Right hindlimb (tissue), 1 donor: ENCODE measurements around the gene NKG7.
A peak's percentile ranks its signal among the peaks of the same experiment; 100 is the strongest.
"Not testable (repeated sequence)": the region's sequence is repeated elsewhere in the genome, so short reads cannot be mapped to it uniquely, and the experiment has no call there.

Source experiments
- DNase-seq: peaks from one replicate; pipeline ENCODE4 v3.0.0-alpha.2; 2018

The NKG7 gene, protein sequence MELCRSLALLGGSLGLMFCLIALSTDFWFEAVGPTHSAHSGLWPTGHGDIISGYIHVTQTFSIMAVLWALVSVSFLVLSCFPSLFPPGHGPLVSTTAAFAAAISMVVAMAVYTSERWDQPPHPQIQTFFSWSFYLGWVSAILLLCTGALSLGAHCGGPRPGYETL

DNA sequence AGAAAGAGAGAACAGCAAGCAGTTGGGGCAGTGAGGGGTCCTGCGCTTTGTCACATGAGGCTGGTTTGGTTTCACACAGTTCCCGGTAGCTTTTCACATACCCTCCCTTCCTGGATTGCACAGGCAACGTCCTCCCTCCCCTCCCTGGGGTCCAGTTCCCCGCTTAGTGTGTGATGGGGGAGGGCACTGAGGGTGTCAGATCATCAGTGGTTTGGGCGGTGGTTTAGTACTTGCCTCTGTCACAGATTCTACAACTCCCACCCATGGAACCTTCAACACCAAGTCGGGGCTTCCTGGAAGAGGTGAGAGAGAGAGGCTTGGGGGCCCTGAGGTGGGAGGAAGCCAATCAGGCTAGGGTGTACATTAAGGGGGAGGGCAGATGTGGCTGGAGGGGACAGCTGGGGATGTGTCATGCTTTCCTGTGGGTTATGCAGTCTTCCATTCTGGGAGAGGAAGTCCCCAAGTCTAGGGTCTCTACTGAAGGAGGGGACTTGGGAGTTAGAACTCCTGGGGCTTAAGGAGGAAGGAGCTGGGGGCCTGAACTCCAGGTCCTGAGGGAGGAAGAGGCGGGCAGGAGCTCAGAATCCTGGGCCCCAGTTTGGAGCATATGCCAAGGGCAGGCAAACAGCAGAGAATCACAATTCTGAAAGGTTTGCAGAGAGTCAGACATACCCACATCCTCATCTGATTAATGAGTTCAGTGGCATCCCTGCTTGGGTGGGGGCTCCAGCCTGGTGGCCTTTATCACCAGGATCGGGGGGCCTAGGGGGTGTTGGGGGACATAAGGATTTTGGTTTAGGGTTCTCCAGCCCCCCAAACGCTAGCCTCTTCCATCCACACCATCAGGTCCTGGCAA lies at the start of gene NKG7:
NKG7 (minus strand) TSS at position 6 of the 856 bp plus-strand sequence. CDS start 119 bp downstream, outside the sequence.
- no peak for DNase-seq

DNA sequence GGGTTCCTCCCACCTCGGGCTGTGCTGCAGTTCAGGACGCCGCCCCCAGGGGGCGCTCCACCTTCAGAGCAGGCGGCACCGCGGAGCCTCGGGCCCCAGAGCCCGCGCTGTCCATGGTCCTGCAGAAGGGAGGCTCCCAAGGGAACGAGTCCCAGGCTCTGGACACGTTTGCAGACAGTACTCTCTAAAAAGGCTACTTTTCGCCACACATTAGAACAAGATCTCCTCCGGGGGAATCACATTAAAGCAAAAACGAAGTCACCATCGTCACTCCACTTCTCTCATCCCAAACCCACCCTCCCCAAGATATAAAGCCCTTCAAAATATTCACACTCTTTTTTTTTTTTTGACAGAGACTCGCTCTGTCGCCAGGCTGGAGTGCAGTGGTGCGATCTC lies 49.6 kb upstream of the NKG7 start:
- DNase-seq: peak; percentile 79

DNA sequence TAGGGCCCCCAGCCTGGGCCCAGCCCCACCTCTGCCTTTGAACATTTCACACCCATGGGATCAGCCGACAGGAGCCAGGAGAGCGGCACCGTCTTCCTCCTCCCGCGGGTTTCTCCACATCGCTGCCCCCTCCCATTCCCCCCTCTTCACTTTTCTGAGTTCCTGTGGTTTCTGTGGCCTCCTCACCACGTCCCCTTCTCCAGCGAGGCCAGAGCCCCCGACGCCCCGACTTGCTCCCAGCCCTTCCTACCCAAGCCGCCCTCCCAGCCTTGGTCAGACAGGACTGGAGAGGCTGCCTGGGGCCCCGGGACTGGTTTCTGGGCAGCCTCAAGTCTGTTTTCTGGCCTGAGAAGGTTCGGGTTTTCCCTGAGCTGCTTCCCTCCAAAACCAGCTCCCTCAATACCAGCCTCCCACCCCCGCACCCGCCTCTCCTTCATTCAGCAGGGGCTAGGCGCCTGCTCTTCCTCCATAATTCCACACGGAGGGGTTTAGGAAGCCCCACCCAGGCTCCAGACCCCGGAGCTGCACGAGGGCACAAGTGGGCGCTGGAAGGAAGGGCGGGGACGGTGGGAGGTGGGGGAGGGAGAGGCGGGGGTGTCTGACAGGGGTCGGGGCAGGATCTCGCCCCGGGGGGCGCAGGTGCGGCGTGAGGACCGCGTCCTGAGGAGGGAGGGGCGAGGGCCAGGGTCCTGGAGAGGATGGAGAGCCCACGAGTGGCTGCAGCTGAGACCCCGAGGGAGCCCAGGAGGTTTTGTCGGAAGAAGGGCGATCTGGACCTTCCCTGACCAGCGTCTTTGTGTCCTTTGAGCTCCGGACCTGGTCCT lies 49.0 kb upstream of the NKG7 start:
- no peak for DNase-seq

GRCh38 chr19:51420511-51420910 lies 48.1 kb upstream of the NKG7 start:
- DNase-seq: not testable (repeated sequence)

DNA sequence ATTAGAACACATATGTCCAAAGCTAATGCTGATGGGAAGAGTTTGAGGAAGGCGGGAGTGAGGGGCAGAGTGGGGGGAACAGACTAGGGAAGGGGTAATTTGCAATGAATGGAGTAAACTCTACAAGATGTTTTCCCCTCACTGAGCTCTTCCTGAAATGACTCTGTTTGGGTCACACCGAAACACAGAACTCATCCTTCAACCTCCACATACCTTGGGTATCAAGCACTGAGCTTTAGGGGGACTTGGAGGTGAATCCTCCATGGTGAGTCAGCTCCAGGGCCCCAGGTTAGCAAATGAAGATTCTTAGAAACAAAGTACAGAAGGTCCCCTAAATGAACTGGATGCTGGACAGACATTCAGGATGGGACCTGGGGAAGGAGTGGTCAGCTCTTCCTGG lies 46.3 kb upstream of the NKG7 start:
- DNase-seq: no peak

GRCh38 chr19:51417810-51418157 lies 45.3 kb upstream of the NKG7 start:
- DNase-seq: no peak

- no peak for DNase-seq
Measured at GRCh38 chr19:51417107-51417809, 44.8 kb upstream of the NKG7 start, which contains the start of gene SIGLEC10. TSS of gene SIGLEC10 (minus strand) at chr19:51417642. CDS start at chr19:51417581, 61 bp downstream.

DNA sequence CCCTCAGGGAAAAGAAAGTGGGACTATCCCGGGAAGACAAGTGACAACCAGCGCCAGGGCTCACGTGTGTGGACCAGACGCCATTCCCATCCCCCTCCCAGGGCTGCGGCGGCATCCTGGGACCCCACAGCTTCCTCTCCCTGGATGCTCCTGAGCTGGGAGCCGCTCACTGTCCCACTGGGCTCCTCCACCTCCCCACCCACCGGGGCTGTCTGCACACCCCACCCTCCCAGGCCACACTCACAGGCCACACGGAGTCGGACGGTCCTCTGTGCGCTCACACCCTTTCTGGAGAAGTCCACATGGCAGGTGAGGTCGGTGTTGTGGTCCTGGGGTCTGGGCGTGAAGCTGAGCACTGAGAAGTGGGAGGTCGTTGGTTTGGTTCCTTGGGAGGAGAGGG lies 44.0 kb upstream of the NKG7 start:
- not testable (repeated sequence) for DNase-seq

DNA sequence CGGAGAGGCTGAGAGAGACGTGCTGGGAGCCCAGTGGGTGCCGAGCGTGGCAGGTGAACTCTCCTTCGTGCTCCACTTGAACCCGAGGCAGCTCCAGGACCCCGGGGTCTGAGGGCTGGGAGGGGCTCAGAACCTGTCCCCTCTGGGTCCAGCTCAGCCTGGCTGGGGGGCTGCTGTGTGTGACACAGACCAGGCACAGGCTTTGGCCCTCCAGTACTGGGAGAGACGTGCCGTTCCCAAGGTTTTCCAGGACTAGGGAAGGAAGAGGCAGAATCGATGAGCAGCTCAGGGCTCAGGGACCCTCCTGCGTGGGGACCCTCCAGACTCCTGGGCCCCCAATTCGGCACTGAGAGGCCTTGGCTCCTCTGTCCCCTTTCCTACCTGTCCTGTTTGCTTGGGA lies 42.7 kb upstream of the NKG7 start:
- DNase-seq: no peak

- DNase-seq: no peak
Measured at GRCh38 chr19:51410950-51411748, 38.7 kb upstream of the NKG7 start.

DNA sequence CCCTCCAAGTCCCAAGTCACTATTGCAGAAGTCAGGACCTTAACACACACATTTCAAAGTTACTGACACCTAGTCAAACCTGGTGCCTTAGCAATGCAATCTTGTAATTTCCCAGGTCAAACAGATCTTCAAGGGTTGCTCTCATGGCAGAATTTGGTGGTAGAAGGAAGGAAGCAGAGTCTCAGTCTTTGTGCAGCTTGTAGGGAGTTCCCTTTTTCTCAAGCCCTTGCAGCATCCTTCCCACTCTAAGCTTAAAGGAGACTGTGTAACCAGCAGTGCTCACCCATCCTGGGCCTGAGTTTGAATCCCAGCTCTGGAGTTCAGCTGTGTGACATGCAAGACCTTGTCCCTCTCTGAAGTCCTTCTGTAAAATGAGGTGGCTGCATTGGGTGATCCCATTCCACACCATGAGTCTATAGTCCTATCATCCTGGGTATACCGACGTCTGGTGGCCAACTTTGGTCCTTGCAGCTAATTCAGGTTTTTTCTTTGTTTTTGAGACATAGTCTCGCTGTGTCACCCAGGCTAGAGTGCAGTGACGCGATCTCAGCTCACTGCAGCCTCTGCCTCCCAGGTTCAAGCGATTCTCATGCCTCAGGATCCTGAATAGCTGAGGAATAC lies 35.2 kb upstream of the NKG7 start:
- no peak for DNase-seq

GRCh38 chr19:51402117-51402516 lies 29.7 kb upstream of the NKG7 start:
- DNase-seq: no peak

- DNase-seq: not testable (repeated sequence)
Measured at GRCh38 chr19:51399936-51400335, 27.5 kb upstream of the NKG7 start.

GRCh38 chr19:51399231-51399630 lies 26.8 kb upstream of the NKG7 start:
- DNase-seq: no peak

- DNase-seq: no peak
Measured at GRCh38 chr19:51398096-51398704, 25.7 kb upstream of the NKG7 start.

- DNase-seq: not testable (repeated sequence)
Measured at GRCh38 chr19:51397453-51397852, 25.0 kb upstream of the NKG7 start.

DNA sequence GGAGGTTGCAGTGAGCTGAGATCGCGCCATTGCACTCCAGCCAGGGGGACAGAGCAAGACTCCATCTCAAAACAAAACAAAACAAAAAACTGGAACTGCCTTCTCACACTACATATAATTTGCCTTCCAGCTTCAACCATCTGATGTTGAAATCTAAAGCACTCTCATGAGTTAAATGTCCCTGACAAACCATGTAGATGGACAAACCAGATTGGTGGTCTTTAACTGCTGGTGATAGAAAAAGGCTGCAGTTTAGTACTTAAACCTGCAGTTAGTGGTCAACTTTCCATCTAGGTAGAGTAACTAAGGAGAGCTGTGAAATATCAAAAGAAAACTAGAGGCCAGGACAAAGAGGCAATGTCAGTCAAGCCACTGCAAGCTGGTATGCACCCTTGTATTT lies 23.7 kb upstream of the NKG7 start:
- DNase-seq: no peak

- peak; percentile 97 for DNase-seq
Measured at GRCh38 chr19:51394050-51394836, 21.8 kb upstream of the NKG7 start.

DNA sequence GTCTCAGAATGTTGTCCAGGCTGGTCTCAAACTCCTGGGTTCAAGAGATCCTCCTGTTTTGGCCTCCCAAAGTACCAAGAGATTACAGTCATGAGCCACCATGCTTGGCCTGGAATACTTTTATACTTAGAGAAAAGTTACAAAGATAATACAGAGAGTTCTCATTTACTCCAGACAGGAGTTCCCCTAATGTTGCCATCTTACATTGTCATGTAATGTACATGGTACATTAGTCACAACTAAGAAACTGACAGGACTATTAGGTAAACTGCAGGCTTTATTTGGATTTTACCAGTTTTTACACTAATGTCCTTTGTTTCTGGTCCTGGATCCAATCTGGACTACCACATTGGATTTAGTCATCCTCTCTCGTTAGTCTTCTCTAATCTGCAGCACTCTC lies 20.2 kb upstream of the NKG7 start:
- DNase-seq: no peak

DNA sequence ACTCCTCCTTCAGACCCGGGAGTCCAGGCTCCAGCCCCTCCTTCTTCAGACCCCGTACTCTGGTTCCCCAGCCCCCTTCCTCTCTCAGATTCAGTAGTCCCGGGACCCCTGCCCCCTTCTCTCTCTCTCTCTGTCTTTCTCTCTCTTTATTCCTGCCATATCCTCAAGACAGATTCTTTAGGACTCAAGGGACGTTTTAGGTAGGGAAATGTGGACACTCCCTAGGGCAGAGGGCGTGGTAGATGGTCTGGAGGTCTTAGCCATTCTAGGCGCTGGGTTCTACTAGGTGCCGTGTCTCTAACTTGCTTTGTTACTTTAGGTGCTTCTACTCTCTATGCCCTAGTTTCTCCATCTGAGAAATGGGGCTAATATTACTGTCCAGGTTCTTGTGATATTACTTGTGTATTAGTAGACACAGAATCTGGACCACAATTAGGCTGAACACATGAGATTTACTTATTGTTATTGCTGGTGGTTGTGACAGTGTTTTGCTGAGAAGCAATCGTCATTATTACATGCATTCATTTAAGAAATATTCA lies 18.7 kb upstream of the NKG7 start:
- no peak for DNase-seq
